GM21723 (cell line): Measurements from ENCODE around the gene EIF1.
"Not testable (repeated sequence)": the region's sequence is repeated elsewhere in the genome, so short reads cannot be mapped to it uniquely, and the experiment has no call there.

Experiments
- ATAC-seq: cut with Tn5 transposase; IDR thresholded peaks from one replicate; pipeline ENCODE4 v1.9.1; 2021; ENCODE audit warnings: mild to moderate bottlenecking, moderate library complexity; ENCODE audit not compliant: unreplicated experiment

EIF1 gene

DNA sequence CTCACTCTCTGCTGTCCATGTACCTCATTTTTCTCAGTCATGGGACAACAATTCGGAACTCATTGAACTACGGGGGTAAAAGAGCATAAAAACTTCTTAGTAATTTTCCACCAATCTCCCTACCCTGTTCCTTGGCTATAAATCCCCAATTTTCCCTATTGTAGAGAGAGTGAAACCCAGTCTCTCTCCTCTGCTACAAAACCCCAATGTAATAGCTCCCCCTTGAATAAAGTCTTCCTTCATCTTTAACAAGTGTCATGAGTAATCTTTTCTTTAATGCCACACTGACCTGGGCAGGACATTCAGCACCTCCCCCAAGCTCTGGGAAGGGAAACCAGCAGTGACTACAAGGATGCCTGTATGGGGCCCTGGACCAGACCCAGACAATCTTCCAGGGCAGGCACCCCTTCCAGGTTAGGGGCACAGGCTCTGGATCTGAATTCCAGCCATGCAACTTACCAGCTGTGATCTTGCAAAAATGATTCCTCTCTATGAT lies 10.2 kb upstream of the EIF1 start:
- no peak for ATAC-seq

DNA sequence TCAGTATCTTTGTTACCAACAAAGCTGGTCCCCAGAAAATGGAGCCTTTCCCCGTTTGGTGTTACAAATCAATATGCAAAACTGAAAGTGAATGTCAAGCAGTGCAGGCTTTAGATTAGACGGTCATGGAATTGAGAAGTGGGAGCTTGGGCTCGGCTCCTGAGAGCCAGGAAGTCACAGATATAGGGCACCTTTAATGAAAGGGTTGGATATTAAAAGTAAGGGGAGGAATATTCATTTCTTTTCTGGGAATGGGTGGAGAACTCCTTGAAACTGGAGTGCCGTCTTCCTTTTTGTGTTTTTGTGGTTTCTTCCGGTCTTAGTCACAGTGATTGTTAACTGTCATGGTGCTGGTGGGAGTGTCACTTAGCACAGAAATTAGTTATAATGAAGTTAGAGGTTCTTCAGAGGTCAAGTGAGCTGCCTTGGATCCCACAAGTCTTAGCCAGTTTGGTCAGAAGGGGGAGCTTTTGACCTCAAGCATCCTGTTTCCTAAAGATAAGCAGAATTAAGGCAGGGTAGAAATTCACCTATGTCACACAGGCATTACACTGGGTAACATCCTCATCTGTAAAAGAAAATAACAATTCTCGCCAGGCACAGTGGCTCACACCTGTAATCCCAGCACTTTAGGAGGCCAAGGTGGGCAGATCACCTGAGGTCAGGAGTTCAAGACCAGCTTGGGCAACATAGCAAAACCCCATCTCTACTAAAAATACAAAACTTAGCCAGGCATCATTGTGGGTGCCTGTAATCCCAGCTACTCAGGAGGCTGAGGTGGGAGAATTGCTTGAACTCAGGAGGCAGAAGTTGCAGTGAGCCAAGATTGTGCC lies 9.6 kb upstream of the EIF1 start:
- peak; percentile 69 for ATAC-seq

DNA sequence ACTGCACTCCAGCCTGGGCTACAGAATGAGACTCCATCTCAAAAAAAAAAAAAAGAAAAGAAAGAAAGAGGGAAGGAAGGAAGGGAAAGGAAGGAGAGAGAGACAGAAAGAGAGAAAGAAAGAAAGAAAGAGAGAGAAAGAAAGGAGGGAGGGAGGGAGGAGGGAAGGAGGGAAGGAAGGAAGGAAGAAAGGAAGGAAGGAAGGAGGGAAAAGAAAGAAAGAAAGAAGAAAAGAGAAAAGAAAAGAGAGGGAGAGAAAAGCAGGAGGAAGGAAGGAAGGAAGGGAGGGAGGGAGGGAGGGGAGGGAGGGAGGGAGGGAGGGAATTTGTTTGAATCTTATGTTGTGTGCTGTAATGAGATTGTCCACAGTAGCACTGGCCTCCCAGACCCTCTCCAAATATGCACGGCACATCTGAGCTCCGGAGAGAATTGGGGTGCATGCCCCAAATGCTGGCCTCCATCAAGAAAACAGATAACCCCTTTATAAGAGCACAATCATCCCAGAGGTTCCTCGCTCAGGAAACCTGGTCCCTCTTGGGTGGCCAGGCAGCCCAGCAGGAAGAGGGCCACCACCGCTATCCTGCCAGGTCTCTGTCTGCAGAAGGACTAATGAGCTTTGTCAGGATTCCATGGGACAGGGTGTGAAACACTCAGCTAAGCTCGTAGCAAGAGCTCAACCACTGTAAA lies 8.8 kb upstream of the EIF1 start:
- ATAC-seq, result no peak

DNA sequence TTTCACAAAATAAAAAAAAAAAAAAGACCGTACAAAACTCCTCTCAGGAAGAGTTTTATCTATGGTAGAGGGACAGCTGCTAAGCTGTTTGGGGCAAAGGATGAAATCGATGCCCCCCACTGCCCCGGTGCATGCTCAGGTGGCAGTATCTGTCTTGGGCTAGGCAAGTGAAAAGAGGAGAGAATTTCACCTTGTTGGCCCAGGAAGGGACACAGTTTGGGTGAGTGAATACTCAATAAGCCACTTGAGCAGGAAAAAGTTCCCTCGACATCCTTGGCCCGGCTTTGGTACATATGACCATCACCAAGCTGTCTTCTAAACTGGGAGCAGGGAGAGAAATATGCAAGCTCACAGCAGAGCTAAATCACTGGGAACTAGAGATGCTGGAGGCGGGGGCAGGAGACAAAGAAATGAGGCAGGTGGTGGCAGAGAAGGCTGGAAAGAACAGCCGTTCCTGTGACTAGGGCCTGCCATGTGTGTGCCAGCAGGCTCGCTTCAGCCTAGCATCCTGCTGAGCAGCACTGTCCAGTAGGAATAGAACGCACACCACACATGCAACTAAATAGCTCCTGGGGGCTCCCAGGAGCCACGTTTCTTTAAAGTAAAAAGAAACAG lies 8.2 kb upstream of the EIF1 start:
- no peak for ATAC-seq

DNA sequence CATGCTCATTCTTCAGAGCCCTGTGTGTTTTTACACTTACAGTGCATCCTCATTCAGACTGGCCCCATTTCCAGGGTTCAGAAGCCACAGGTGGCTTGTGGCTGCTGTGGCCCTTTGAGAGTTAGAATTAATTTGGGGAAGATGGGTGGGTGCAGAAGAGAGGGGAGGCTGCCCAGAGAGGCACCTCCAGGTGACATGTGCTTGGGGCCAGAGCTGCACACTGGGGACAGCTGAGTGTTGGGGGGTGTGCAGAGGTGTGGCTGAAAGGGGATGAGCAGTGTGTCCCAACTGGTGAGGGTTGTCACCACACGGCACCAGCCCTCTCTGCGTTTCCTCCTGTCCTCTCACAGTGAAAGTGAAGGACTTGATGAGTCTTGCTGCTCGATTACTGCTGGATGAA lies 6.9 kb upstream of the EIF1 start:
- no peak for ATAC-seq

DNA sequence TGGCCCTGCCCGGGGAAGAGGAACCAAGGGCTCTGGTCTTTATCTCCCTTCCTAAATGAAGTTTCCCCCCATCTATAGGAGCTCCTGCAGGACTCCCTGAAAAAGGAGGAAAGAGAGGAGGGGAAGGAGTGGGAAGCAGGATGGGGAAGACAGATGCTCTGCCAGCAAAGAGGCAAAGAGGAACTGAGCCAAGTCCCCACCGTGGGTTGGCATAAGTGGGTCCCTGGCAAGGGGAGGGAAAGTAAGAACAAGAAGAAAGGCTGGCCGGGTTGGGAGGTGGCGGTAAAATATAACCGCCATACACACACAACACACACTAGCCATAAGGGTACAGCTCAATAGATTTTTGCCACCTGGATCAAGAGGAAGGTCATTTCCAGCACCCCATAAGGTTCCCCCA lies 6.1 kb upstream of the EIF1 start:
- ATAC-seq, result no peak

DNA sequence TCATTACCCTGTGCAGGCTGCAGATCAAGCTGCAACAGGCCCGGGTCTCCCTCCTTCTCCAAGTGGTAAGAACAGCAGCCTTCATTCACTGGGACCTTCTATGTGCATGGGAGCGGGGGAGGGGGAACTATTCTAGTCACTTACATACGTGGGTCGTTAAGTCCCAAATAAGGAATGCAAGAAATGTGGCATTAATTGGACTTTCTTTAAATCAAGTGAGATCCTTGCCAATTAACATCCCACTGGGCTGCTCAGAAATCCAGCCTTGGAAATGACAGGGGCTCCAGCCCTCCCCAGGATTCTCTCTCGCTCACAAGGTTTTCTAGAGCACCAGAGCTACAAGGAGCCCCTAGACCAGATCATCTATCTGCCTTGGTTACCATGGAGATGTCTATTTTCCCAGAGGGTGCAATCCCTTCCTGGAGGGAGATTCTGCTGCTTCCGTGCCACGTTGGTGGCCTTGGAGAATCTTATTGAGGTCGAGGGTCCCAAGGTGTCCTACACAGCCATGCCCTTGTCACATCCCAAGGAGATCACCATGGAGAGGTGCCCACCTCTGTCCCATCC lies 5.2 kb upstream of the EIF1 start:
- no peak for ATAC-seq

DNA sequence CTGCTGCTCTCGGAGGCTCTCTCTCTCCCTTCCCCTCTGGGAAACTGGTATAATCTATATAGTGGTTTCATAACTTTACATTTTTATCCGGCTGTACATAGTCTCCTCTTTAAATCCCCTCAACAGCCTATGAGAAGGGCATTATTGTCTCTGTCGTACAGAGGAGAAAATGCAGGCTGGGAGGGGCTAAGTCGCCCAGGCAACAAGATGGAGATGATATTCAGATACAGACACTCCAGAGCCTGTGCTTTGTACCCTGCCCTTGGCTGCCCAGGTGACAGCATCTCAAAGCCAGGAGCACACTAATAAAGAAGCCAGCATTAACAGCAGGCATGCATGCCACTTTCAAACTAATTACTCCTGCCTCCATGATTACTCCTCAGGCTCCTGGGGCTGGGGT lies 4.7 kb upstream of the EIF1 start:
- ATAC-seq, result no peak

DNA sequence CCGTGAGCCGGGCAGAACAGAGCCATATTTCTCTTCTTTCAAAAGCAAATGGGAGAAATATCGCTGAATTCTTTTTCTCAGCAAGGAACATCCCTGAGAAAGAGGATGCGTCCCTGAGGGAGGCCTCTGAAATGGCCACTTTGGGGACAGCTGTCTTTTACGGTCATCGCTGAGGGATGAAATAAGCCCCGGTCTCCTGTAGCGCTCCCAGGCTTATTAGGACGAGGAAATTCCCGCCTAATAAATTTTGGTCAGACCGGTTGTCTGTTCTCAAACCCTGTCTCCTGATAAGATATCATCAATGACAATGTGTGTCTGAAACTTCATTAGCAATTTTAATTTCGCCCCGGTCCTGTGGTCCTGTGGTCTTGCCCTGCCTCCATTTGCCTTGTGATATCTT lies 2.9 kb upstream of the EIF1 start:
- not testable (repeated sequence) for ATAC-seq

DNA sequence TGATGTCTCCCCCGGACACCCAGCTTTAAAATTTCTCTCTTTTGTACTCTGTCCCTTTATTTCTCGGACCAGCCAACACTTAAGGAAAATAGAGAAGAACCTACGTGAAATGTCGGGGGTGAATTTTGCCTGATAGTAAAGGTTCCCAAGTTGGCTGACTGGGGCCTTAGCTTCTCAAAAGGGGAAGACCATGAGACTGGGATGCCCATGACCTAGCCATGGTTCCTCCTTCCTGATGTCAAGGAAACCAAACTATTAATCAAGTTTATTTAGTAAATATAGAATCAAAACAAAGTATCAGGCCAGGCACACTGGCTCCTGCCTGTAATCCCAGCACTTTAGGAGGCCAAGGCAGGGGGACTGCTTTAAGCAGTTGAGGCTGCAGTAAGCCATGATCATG lies 2.4 kb upstream of the EIF1 start:
- no peak for ATAC-seq

DNA sequence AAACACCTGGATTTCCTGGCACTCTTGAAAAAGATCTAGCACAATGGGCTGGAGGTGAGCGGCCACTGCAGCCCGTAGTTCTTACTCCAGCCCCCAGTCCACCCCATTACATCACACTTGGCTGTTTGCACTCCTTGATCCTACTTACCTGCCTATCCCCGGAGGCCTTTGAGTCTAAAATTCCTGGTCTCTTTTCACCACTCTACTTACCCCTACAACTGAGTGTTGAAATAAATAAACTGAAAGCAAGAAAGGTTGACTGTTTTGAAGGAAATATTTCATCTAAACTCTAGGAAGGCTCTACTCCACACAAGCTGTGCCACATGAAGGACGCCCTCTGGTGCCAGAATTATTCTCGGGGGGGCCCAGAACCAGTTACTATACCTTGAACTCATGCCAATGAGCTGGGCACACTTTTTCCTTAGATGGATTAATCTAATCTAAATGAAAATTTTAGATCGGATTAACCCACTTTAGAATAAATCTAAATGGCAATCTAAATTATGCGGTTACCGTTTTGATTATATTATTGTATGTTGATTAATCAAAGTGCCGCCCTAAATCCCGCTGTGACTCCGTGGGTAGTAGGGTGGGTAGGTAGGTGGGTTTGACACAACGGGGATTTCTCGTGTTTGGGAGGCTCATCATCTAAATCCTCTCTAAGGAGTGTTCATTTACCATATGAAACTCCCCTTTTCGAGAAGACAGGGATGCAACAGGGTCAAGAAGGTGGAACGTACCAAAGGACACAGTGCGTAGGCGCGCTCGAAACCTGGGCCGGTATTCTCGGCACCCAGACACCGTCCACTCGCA lies 651 bp upstream of the EIF1 start:
- peak; percentile 8 for ATAC-seq

DNA sequence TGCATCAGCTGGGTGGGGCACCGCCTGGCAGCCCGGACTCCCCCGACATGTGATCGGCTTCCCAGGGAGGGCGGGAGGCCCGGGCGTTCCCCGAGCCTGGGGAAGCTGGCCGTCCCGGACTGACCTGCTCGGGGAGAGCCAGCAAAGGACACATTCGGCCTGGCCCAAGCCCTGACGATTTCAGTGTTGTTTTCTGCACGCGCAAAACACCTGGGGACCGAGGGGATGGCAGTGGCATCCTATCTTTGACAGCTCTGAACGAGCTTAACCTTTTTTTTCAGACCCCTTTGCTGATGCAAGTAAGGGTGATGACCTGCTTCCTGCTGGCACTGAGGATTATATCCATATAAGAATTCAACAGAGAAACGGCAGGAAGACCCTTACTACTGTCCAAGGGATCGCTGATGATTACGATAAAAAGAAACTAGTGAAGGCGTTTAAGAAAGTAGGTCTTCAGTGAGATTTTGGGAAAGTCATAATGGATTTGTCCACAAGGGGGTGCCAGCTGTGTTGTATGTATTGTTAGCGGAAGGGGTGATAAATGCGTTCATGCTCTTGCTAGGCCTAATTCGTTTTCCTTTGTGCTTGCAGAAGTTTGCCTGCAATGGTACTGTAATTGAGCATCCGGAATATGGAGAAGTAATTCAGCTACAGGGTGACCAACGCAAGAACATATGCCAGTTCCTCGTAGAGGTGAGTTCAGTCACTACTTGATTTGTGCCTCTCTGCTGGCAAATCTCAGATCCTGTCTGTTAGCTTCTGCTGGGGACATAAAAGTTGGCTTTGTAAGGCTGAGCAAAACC lies 1.0 kb downstream of the EIF1 start:
- ATAC-seq, result no peak

DNA sequence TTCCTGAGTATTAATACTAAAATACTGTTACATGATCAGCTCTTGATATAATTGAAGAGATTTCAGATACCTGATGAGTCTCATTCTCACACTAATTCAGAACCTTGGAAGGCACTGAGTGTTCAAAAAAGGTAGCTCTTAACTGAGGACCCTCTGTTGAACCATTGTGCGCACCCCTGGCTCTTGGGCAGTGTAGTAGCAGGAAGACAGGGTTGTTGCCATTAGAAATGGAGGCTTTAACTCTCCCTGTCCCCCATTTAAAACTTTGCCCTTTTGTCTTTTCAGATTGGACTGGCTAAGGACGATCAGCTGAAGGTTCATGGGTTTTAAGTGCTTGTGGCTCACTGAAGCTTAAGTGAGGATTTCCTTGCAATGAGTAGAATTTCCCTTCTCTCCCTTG lies 1.8 kb downstream of the EIF1 start:
- ATAC-seq, result no peak

DNA sequence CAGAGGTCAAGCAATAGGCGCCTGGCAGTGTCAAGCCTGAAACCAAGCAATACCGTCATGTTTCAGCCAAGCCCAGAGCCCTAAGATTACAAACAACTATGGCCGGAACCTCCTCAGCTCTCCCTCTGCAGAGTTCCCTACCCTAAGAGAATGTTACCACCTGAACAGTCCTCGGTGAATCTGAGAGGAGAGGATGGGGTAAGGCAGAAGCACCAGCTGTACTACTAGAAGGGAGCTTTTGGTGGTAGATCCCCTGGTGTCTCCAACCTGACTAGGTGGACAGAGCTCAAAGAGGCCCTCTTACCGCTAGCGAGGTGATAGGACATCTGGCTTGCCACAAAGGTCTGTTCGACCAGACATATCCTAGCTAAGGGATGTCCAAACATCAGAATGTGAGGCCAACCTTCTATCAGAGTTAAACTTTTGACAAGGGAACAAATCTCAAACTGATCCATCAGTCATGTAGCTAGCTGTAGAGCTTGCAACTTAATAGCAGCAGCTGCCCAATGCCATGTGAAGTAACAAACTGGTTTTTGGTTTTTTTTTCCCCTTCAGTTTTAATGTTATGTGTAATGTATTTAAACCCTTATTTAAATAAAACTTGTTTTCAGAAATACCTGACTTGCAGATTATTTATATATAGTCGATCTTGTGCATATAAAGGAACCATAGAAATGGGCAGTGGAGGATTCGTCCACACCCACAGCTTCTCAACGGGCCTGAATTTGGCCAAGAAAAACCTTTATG lies 2.5 kb downstream of the EIF1 start:
- no peak for ATAC-seq

DNA sequence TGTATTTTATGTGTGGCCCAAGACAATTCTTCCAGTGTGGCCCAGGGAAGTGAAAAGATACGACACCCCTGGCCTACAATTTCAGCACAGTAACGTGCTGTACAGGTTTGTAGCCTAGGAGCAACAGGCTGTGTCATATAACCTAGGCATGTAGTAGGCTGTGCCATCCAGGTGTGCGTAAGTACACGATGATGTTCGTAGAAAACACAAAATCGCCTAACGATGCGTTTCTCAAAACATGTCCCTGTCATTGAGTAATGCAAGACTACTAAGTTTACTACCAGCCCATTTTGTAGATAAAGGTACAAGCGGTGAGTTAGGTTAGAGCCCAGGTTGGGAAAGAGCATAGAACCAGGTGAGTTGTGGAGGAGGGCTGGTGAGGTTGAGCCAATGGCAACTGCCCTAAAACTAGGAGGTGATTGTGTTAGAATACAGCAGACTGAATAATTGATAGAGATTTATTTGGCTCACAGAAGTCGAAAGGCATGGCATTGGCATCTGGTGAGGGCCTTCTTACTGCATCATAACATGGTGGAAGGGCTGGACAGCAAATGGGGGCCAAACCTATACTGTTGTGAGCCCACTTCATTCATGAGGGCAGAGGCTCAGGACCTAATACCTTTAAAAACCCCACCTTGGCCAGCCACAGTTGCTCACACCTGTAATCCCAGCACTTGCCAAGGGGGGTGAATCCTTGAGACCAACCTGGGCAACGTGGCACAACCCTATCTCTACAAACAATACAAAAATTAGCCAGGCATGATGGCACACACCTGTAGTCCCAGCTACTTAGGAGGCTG lies 4.2 kb downstream of the EIF1 start:
- ATAC-seq, result no peak

DNA sequence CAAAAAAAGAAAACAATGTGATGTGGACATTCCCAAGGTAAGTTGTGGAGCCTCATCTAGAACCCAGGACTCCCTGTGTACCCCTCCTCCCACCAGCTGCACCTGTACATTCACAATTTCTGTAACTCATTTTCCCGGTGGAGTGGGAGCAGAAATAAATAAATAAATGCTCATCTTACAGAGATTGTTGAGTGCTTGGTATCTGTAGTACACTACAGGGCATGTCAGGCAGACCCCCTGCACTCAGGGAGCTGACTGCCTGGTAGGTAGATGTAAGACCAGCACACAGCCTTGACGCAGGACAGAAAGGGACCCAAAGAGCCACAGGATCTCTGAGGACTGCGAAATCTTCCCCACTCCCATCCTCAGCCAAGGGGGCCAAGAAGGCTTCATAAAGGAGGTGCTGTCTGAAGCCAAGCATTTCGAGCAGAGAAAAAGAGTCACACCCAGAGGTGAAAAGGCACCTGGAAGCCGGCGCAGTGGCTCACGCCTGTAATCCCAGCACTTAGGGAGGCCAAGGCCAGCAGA lies 6.5 kb downstream of the EIF1 start:
- ATAC-seq, result no peak

DNA sequence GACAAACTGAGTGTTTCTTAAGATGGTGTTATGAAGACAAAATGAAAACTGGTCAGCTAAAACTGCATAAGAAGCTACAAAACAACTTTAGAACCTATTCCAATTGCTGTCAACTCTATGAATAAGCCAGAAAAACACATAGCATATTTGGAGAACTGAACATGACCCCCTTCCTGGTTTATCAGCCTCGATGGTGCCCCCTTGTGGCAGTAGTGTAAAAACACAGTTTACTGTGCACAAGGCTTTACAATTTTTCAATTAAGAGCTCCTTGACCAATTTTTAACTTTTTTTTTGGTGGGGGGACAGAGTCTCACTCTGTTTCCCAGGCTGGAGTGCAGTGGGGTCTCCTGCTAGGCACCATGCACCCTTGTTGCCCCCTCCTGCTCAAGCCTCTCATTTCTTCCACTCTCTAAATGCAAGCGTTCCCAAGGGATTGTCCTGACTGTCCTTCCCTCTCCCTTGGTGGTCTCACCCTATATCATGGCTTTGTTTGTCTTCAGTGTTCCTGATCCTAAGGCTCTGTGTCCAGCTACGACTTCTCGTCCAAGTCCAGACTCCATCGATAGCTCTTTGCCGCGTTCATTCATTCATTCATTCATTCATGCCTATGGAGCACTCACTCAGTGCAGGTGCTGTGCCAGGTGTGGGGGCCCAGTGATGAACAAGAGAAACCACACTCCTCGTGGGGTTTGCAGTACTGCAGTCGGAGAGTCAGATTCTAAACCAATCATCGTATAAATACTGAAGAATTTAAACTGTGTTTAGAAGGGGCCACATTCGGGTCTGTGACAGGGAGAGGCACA lies 7.5 kb downstream of the EIF1 start:
- ATAC-seq, result no peak
